Smooth muscle cell (in vitro differentiated cells): ENCODE measurements around the gene GFAP. TPM values are rescaled to one million over a fixed set of nuclear protein-coding genes. Genes with fewer than 3 reads are reported as not detected.

Source experiments
- DNase-seq: peaks from one replicate; lab custom pipeline; 2025; ENCODE audit not compliant: unreplicated experiment; lab: John Stamatoyannopoulos, UW
- H2AFZ ChIP-seq: fragments of 200-600 bp; sonication (generic); 2 replicates; pipeline ENCODE4 v1.6.0; 2016; ENCODE audit warnings: antibody characterized with exemption, low read depth, mild to moderate bottlenecking
- H3F3A ChIP-seq: fragments of 200-600 bp; sonication (generic); 2 replicates; pipeline ENCODE4 v1.6.0; 2017; ENCODE audit warnings: antibody characterized with exemption, low read depth
- H3K27ac ChIP-seq: fragments of 200-600 bp; sonication (generic); 2 replicates; pipeline ENCODE4 v1.5.1; 2016; ENCODE audit warnings: low read depth, mild to moderate bottlenecking
- H3K27me3 ChIP-seq: fragments of 200-600 bp; sonication (generic); 2 replicates; pipeline ENCODE4 v1.6.1; 2016; ENCODE audit warnings: low read depth, mild to moderate bottlenecking
- H3K36me3 ChIP-seq: fragments of 200-600 bp; sonication (generic); 2 replicates; pipeline ENCODE4 v1.5.1; 2016; ENCODE audit warnings: low read depth
- H3K4me1 ChIP-seq: fragments of 200-600 bp; sonication (generic); 2 replicates; pipeline ENCODE4 v1.5.1; 2016; ENCODE audit warnings: low read depth
- H3K4me2 ChIP-seq: fragments of 200-600 bp; sonication (generic); 2 replicates; pipeline ENCODE4 v1.6.0; 2016; ENCODE audit warnings: mild to moderate bottlenecking
- H3K4me3 ChIP-seq: fragments of 200-600 bp; sonication (generic); 2 replicates; pipeline ENCODE4 v1.5.1; 2016; ENCODE audit warnings: mild to moderate bottlenecking
- H3K79me2 ChIP-seq: fragments of 200-600 bp; sonication (generic); 2 replicates; pipeline ENCODE4 v1.6.0; 2016; ENCODE audit warnings: low read depth, mild to moderate bottlenecking
- H3K9ac ChIP-seq: fragments of 200-600 bp; sonication (generic); 2 replicates; pipeline ENCODE4 v1.6.0; 2016; ENCODE audit warnings: low read depth
- H3K9me3 ChIP-seq: fragments of 200-600 bp; sonication (generic); replicated peaks from 2 replicates; pipeline ENCODE4 v1.5.1; 2016; ENCODE audit warnings: low read depth
- H4K20me1 ChIP-seq: fragments of 200-600 bp; sonication (generic); 2 replicates; pipeline ENCODE4 v1.6.0; 2016; ENCODE audit warnings: low read depth
- WGBS: methylation state at CpG from one replicate; pipeline ENCODE4 v1.1.7; 2016; ENCODE audit warnings: low lambda C conversion rate; 5-methylcytosine and 5-hydroxymethylcytosine counted together
- polyA plus RNA-seq: library from polyadenylated mRNA; unstranded; fragments of >200 nt; fragmentation: Nextera tagmentation; extraction: Ambion mirVana; gene quantifications from 2 replicates; pipeline ENCODE4 v1.2.1, GENCODE V29; 2016
- total RNA-seq: library from RNA; depleted of rRNA; stranded (reverse); fragments of >200 nt; gene quantifications from 2 replicates; pipeline ENCODE4 v1.2.3, GENCODE V29; 2014
- TF ChIP-seq, protein P1 (sequence below): fragments of 200-600 bp; sonication (generic); IDR thresholded peaks from 2 replicates; pipeline ENCODE4 v1.5.1; 2017; ENCODE audit warnings: borderline replicate concordance, mild to moderate bottlenecking, antibody characterized with exemption; ENCODE audit not compliant: insufficient read depth, poor library complexity, severe bottlenecking

The GFAP gene
- total and polyA plus RNA-seq, 2 experiments from 2014 or later, result 0.04 to 0.64 TPM

DNA sequence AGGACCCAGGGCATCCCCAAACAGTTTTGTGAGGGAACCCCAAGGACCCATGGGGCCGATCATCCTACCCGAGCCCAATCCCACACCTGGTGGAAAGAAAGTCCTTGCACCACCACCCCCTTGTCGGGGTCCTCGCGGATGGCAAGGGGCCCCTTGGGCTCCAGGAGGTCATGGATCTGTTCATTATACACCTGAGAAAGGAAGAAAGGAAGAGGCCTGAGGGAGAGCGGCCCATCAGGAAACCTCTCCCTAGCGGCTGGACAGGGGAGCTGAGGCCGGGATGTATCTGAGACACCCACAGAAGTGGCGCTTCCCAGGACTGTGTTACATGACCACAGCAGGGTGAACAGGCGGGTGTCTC, 19.4 kb upstream of the GFAP start:
- Histone ChIP-seq H3K4me2 (no peak overlapping the region), H3K79me2 (peaks cover 16% of the 10 kb centered on the region), H4K20me1 (no peaks in the 10 kb centered on the region), H3K9ac (no peak overlapping the region), H2AFZ (no peak overlapping the region), H3K9me3 (no peaks in the 10 kb centered on the region), H3K4me3 (no peak overlapping the region), H3K27me3 (no peaks in the 10 kb centered on the region), H3K36me3 (no peaks in the 10 kb centered on the region), H3K27ac (no peak overlapping the region), H3K4me1 (no peaks in the 10 kb centered on the region), H3F3A (no peaks in the 10 kb centered on the region)
- TF ChIP-seq, protein P1, sequence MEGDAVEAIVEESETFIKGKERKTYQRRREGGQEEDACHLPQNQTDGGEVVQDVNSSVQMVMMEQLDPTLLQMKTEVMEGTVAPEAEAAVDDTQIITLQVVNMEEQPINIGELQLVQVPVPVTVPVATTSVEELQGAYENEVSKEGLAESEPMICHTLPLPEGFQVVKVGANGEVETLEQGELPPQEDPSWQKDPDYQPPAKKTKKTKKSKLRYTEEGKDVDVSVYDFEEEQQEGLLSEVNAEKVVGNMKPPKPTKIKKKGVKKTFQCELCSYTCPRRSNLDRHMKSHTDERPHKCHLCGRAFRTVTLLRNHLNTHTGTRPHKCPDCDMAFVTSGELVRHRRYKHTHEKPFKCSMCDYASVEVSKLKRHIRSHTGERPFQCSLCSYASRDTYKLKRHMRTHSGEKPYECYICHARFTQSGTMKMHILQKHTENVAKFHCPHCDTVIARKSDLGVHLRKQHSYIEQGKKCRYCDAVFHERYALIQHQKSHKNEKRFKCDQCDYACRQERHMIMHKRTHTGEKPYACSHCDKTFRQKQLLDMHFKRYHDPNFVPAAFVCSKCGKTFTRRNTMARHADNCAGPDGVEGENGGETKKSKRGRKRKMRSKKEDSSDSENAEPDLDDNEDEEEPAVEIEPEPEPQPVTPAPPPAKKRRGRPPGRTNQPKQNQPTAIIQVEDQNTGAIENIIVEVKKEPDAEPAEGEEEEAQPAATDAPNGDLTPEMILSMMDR, result no peak
- WGBS, result over 99% methylated on average over 10 of the region's 10 CpGs
- DNase-seq, result no peak

DNA sequence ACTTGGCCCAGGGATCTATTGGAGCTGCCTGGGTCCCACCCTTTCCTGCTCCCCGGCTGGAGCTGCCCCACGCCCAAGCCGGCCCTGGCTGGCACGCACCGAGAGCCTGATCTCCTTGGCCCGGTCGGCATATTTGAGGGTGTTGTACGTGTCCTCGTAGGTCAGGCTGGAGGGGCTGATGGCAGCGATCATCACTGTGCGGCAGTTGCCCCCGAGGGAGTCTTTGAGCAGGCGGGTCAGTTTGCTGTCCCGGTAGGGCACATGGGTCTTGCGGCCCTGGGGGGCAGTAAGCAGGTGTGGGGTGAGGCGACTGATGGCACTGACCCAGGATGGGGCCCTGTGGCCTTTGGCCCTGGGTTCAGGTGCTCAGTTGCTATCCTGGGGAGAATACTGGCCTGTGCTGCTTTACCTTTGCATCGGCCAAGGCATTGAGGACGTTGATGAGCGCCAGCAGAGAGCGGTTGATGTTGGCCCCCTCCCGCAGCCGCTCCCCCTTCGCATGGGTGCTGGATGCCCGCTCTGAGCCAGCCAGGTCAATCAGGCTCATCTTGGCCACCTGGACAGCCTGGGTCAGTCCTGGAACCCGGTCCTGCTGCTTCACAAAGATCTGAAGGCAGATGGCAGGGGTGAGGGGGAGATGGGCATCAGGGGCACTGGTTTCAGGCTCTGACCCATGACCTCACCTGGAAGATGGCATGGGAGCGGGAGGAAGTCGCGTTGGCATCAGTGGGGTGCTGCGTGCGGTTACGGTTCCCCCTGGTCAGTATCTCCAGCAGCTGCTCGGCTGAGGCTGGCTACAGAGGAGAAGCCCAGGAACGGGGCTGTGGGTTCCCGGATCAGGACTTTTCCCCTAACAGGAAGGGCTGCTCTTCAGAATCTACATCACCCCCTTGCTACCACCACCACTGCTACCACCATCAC, 18.8 kb upstream of the GFAP start:
- Histone ChIP-seq H3K27ac (no peak overlapping the region), H4K20me1 (no peaks in the 10 kb centered on the region), H3K4me2 (no peak overlapping the region), H3K36me3 (no peaks in the 10 kb centered on the region), H3K4me3 (no peak overlapping the region), H2AFZ (no peak overlapping the region), H3F3A (no peaks in the 10 kb centered on the region), H3K79me2 (peaks cover 10% of the 10 kb centered on the region), H3K27me3 (no peaks in the 10 kb centered on the region), H3K9ac (no peak overlapping the region), H3K9me3 (no peaks in the 10 kb centered on the region), H3K4me1 (no peaks in the 10 kb centered on the region)
- no peak for DNase-seq
- 96% methylated on average over 31 of the region's 34 CpGs for WGBS
- TF ChIP-seq, protein P1, result no peak

DNA sequence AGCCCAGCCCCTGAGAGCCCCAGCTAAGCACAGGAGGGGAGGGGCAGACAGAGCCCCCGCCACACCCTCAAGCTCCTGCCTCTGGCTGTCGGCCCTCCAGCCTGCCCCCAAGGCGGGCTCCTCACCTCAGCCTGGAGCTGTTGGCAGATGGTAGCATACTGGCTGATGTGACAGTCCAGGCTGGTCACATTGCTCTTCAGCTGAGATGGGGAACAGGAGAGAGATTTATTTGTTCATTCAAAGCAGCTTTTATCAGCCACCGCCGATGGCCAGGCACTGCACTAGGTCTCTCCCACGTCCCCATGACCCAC, 17.4 kb upstream of the GFAP start:
- H3K4me2 ChIP-seq, result no peak overlapping the region
- peaks cover 9% of the 10 kb centered on the region for H3K79me2 ChIP-seq
- H3K36me3 ChIP-seq, result no peaks in the 10 kb centered on the region
- no peak overlapping the region for H3K9ac ChIP-seq
- H2AFZ ChIP-seq, result no peak overlapping the region
- no peaks in the 10 kb centered on the region for H3K4me1 ChIP-seq
- H3K9me3 ChIP-seq, result no peaks in the 10 kb centered on the region
- no peak overlapping the region for H3K4me3 ChIP-seq
- H3K27ac ChIP-seq, result no peak overlapping the region
- no peak for DNase-seq
- TF ChIP-seq, protein P1, result no peak
- H3F3A ChIP-seq, result no peaks in the 10 kb centered on the region
- 96% methylated on average over 6 of the region's 6 CpGs for WGBS
- H4K20me1 ChIP-seq, result no peaks in the 10 kb centered on the region
- H3K27me3 ChIP-seq, result no peaks in the 10 kb centered on the region
